ENCODE results near the gene MT1F. TPM values are rescaled to one million over a fixed set of nuclear protein-coding genes. Genes with fewer than 3 reads are reported as not detected.

MT1F gene
- total and polyA plus RNA-seq, 2 of the 4 experiments (the other 2 are of a cell fraction): 0.56 TPM; not detected in 1

DNA sequence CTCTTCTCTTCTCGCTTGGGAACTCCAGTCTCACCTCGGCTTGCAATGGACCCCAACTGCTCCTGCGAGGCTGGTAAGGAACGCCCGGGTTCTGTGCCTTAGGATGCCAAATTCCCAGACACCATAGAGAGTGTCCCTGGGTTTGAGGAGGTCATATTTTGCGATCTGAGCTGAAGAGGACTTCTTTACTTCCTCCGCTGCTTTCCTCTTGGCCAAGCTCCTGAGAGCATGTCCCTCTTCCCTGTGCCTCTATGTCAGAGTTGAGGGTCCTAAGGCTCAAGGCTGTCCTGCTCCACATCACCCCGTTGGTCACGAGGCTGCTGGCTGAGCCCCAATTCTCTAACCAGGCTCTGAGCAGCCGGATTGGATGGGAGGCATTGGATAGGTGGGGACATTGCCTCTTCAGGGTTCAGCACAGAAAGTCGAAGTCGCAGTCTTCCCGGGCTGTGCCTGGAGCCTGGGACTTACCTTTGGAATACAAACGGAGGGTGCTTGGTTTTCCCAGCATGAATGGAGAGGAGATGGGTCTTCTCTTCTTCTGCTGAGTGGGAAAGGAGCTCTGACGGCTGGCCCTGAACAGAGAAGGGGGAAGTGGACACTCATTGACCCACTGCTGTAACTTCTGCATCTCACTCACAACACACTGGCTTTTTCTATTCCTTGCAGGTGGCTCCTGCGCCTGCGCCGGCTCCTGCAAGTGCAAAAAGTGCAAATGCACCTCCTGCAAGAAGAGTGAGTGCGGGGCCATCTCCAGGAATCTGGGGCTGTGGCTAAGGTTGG lies 12.3 kb downstream of the MT1F start:
- intact Hi-C loops (cut with micrococcal nuclease): no loop called here
- CTCF ChIA-PET: no interaction called here
- H3K27me3 ChIP-seq (ENCODE audit: control insufficient read depth, insufficient read depth, low read length): peaks cover 53% of the 10 kb centered on the region

More for the DNA sequence above, 12.3 kb downstream of the MT1F start:
- Histone ChIP-seq H2AK9ac (replicated peaks; ENCODE audit: low read depth, low read length, poor library complexity) (no peak overlapping the region), H3K27ac (ENCODE audit: insufficient read depth, low read length) (no peak overlapping the region), H3K36me3 (ENCODE audit: control insufficient read depth, insufficient read depth, low read length) (no peaks in the 10 kb centered on the region), H4K5ac (ENCODE audit: low read depth, low read length) (no peak overlapping the region), H3K9me3 (ENCODE audit: control insufficient read depth, insufficient read depth, low read length) (no peaks in the 10 kb centered on the region), H3K4ac (ENCODE audit: low read depth, low read length) (no peak overlapping the region), H4K91ac (ENCODE audit: insufficient read depth, low read depth, low read length) (no peak overlapping the region), H3K9me1 (ENCODE audit: insufficient read depth, low read length) (peaks cover 5% of the 10 kb centered on the region), H2BK120ac (ENCODE audit: low read depth, low read length) (no peak overlapping the region), H2BK5ac (ENCODE audit: low read depth, low read length, poor library complexity, severe bottlenecking) (no peak overlapping the region), H3K18ac (ENCODE audit: low read depth, low read length) (no peak overlapping the region), H3K23ac (ENCODE audit: low read depth, low read length) (no peak overlapping the region), H3K79me1 (ENCODE audit: low read depth in 1 of 2, low read length in 2 of 2) (no peaks in the 10 kb centered on the region), H3K56ac (ENCODE audit: extremely low read depth, insufficient read depth, low read length) (no peak overlapping the region), H2BK20ac (ENCODE audit: low read depth, low read length) (no peak overlapping the region), H3K4me1 (ENCODE audit: control insufficient read depth, insufficient read depth, low read length) (peaks cover 13% of the 10 kb centered on the region), H2BK15ac (ENCODE audit: low read depth, low read length) (no peak overlapping the region), H3K4me2 (ENCODE audit: low read depth, low read length) (no peak overlapping the region), H3K14ac (replicated peaks; ENCODE audit: low read depth, low read length) (no peak overlapping the region), H4K20me1 (ENCODE audit: insufficient read depth, low read length) (peaks cover 4% of the 10 kb centered on the region; the same call in 1 of the 2 replicates), H3K9ac (ENCODE audit: low read depth, low read length) (no peak overlapping the region), H4K8ac (ENCODE audit: low read depth in 2 of 2, low read length in 2 of 2) (no peak overlapping the region), H2AK5ac (ENCODE audit: low read depth, low read length) (no peak overlapping the region), H3K4me3 (ENCODE audit: insufficient read depth, low read depth, low read length) (no peak overlapping the region), H2AFZ (replicated peaks; ENCODE audit: low read length, poor library complexity) (no peak overlapping the region)
- TF ChIP-seq, protein P1, sequence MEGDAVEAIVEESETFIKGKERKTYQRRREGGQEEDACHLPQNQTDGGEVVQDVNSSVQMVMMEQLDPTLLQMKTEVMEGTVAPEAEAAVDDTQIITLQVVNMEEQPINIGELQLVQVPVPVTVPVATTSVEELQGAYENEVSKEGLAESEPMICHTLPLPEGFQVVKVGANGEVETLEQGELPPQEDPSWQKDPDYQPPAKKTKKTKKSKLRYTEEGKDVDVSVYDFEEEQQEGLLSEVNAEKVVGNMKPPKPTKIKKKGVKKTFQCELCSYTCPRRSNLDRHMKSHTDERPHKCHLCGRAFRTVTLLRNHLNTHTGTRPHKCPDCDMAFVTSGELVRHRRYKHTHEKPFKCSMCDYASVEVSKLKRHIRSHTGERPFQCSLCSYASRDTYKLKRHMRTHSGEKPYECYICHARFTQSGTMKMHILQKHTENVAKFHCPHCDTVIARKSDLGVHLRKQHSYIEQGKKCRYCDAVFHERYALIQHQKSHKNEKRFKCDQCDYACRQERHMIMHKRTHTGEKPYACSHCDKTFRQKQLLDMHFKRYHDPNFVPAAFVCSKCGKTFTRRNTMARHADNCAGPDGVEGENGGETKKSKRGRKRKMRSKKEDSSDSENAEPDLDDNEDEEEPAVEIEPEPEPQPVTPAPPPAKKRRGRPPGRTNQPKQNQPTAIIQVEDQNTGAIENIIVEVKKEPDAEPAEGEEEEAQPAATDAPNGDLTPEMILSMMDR (conservative IDR thresholded peaks at IDR 0.05; ENCODE audit: low read depth, low read length): no peak
- no peak for TF ChIP-seq SMC3 (IDR thresholded peaks at IDR 0.05; ENCODE audit: low read depth, low read length)
- TF ChIP-seq RAD21 (IDR thresholded peaks at IDR 0.05; ENCODE audit: low read length): no peak
- TF ChIP-seq FOS (IDR thresholded peaks at IDR 0.05; ENCODE audit: low read depth, low read length): no peak
- no peak for TF ChIP-seq MXI1 (IDR thresholded peaks at IDR 0.05; ENCODE audit: borderline replicate concordance, low read depth, low read length)
- no peak for TF ChIP-seq NFE2L2 (IDR thresholded peaks at IDR 0.05; ENCODE audit: low read depth, low read length)
- BruUV-seq (replicated peaks): no TSS peak
- 30% methylated on average over 5 of the region's 19 CpGs; no CpG with 5 or more reads in 1 of the 2 experiments for WGBS, 2 experiments (ENCODE audit: extremely low coverage in 2 of 2, insufficient read length in 1 of 2)
- in situ Hi-C loops (cut with MboI; ENCODE audit: low sequenced_read_pairs) (no loop called here), dilution Hi-C loops (cut with HindIII; ENCODE audit: low sequenced_read_pairs, unreplicated experiment) (no loop called here)
- POLR2A ChIA-PET (ENCODE audit: unreplicated experiment): interaction anchor here (0.6 to 0.7 kb wide), 2 partner anchors 43 to 178 kb away, joined by 3 read pairs; no protein-coding TSS in a partner anchor
- ATAC-seq (ENCODE audit: low read depth) (no peak), DNase-seq (no peak)
